ENCODE measurements around the gene ARMC5.
A peak's percentile ranks its signal among the peaks of the same experiment; 100 is the strongest.

GRCh38 chr16:31460582-31461002 lies 1.3 kb downstream of the ARMC5 start:
- TF ChIP-seq CTCF (IDR thresholded peaks at IDR 0.05) (peak; percentile 66), CHD2 (IDR thresholded peaks at IDR 0.05; ENCODE audit: low read length, partially characterized antibody) (no peak)

All from A549 (cell line).